HS-5 (cell line): ENCODE data around the gene UTRN.

ENCODE experiments used
- DNase-seq: peaks from one replicate; pipeline ENCODE4 v3.0.0-alpha.2; 2012; ENCODE audit warnings: low read depth

UTRN gene

GRCh38 chr6:144314003-144314485, 28.9 kb downstream of the UTRN start:
- no peak for DNase-seq

- no peak for DNase-seq
These were observed 29.4 kb downstream of the UTRN start for GRCh38 chr6:144314562-144314961.

GRCh38 chr6:144315226-144315980, 30.3 kb downstream of the UTRN start:
- no peak for DNase-seq

- no peak for DNase-seq
These were observed 31.1 kb downstream of the UTRN start for GRCh38 chr6:144315981-144316861.

GRCh38 chr6:144316862-144317195, 31.7 kb downstream of the UTRN start:
- no peak for DNase-seq

GRCh38 chr6:144317736-144318135, 32.6 kb downstream of the UTRN start:
- DNase-seq: no peak

GRCh38 chr6:144319211-144319610, 34.1 kb downstream of the UTRN start:
- no peak for DNase-seq

- no peak for DNase-seq
These were observed 35.6 kb downstream of the UTRN start for GRCh38 chr6:144320741-144321140.

GRCh38 chr6:144321839-144322591, 36.9 kb downstream of the UTRN start:
- DNase-seq: peak; percentile 36

- no peak for DNase-seq
These were observed 40.1 kb downstream of the UTRN start for GRCh38 chr6:144325232-144325631.

GRCh38 chr6:144326393-144326792, 41.3 kb downstream of the UTRN start:
- no peak for DNase-seq

GRCh38 chr6:144327081-144327480, 41.9 kb downstream of the UTRN start:
- DNase-seq: no peak

- DNase-seq: no peak
These were observed 45.2 kb downstream of the UTRN start for GRCh38 chr6:144330017-144330987.

- peak; percentile 19 for DNase-seq
These were observed 46.4 kb downstream of the UTRN start for GRCh38 chr6:144331491-144331969.

- no peak for DNase-seq
These were observed 47.0 kb downstream of the UTRN start for GRCh38 chr6:144332177-144332576.

GRCh38 chr6:144334150-144334708, 49.1 kb downstream of the UTRN start:
- DNase-seq: no peak
